Right renal pelvis (tissue), 4 donors: ENCODE results near the gene PRTG. TPM values are rescaled to one million over a fixed set of nuclear protein-coding genes. Genes with fewer than 3 reads are reported as not detected.
"Not testable (repeated sequence)": the region's sequence is repeated elsewhere in the genome, so short reads cannot be mapped to it uniquely, and the experiment has no call there.

ENCODE experiments used
- DNase-seq, 4 donors: peaks; one replicate each; pipeline ENCODE4 v3.0.0-alpha.2; 2013; ENCODE audit warnings: low read depth in 4 of 4, low spot score in 3 of 4, missing footprints in 1 of 4
- polyA plus RNA-seq, 4 donors: library from polyadenylated mRNA; unstranded; fragments of 120-200 nt; gene quantifications; one replicate each; pipeline ENCODE4 v1.2.1, GENCODE V29; 2013; ENCODE audit not compliant: insufficient read length in 4 of 4

The PRTG gene
- polyA plus RNA-seq, 4 donors = 11.0 to 14.2 (median 13.6) TPM

DNA sequence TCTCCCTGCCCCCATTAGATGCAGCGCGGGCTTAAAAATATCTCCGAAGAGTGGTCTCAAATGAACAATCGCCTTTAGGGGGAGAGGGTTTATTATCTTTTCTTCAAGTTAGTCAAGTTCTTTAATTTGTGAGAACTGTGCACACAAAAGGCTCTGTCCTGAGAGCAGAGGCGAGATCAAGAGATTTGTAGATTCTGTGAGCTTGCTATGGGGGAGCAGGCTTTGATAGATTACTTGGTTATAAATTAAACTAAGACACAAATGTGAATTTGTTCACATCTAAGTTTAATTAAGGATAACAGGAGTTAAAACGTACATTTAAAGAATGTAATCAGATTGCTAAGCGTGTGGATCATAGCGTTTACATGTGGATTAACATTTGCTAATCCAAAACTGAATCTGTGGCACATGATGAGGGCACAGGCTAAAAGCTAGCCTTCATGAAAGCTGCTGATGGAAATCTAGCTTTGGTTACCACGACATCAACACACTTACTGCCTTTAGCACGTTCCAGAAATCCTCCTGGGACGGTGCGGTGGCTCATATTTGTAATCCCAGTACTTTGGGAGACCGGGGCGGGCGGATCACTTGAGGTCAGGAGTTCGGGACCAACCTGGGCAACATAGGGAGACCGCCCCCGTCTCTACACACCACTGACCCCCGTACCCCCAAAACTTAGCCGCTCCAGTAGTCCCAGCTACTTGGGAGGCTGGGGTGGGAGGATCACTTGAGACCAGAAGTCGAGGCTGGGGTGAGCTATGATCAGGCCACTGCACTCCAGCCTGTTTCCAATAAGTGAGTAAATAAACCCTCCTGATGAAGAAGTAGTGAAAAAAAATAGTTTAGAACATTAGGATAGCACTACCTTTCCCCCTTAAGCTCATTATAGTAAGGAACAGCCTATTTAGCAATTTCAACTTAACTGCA is 1.0 kb upstream of the PRTG start:
- DNase-seq = peak in 1 of 4 donors; percentile 27

DNA sequence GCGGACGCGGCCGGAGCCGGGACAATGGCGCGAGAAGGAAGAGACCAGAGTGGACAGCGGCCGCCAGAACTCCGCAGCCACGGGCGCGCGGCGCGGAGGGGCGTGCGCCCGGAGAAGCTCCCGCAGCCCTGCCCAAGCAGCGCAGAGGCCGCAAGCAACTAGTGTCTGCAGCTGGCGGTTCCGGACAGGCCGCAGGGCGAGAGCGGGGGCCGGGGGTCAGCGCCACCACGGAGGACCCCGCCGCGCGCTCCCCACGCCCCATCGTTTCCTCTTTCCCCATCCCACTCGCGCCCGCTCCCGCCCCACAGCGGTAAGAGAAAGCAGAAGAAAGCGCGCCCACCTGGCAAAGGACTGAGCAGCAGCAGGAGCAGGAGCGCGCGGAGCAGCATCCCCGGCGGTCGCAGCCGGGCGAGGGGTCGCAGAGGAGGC is 440 bp downstream of the PRTG start:
- peak in 1 of 4 donors; percentile 54 for DNase-seq

DNA sequence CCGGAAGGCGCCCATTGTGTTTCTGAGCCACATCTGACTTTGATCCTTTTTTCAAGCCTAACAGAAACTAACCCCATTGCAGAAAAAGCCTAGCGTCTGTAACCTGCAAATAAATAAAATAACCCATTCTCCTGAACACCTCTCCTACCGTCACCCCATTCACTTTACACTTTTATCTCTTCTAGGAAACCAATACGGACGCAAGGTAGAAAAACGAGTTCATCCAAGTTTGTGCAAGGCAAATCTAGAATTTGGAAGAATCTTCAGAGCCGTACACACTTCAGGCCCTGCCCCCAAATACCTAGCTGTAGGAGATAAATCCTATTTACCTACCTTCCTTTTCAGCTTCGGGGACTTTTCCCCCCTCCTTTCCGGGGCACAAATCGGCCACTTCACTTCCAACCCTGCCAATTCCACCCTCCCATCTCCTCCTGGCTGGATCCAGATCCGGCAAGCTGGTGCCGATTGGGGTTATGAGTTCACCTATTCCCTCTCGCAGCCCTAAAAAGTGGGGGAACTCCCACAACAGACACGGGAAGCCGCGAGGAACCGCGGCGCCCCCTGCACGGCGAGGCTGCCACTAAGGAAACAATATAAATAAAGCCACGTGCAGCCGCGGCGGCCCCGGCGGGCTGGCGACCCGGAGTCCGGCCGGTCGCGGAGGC is 987 bp downstream of the PRTG start:
- peak in 1 of 4 donors; percentile 44 for DNase-seq

DNA sequence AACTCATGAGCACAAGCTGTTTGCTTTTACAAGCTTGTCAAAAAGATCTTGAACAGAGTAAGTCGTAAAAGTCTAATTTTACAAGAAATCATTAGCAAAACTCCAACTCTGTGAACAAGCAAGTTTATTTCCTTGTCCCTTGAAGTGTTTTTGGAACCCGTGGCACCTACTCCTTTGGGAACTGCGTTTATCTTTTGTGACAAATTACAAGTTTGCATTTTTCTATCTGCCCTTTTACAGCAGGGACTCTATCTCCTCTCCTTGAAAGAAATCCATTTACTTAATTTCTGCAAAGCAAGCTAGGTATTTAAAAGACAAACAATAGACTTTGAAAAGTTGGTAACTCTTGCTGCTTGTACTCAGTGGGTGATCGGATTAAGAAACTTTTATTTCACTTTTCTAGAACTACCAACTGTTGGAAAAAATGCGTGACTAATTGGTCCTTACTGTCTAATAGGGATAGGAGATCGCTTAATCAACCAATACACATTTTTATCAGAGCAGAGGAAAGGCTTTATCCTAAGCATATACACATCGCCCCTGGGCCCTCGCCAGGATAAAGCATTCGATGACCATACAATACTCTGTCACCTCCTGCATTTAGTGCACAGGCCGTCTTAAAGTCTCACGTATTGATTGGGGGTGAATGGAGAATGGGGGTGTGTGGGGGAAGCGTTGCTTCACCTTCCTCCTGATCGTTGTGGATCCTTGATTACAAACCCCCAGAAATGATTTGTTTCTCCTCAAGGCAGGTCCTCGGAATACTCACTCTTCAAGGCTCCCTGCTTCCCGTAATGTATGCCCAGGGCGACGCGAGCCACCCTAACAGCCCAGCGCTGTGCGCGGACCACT is 1.7 kb downstream of the PRTG start:
- peak in 1 of 4 donors; percentile 31 for DNase-seq

DNA sequence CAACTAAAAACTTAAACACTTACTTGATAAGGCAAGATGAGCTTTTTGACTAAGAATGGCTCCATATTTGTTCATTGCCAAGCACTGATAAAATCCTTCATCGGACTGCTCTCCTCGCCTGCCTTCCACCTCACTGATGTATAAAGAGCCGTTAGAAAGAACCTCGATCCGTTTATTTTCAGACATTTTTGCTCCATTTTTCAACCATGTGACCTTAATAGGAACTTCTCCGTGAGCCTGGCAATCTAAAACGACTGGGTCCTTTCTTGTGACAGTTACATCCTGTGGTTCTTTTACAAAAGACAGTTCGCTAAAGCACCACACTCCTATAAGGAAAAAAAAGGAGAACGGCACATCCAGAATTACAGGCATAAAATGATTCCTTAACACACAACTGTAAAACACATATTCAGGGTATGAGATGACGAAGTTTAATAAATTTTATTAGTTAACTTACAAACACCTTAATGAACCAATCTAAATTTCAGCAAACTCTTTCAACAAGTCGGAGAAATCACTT is 2.5 kb downstream of the PRTG start:
- no peak for DNase-seq

DNA sequence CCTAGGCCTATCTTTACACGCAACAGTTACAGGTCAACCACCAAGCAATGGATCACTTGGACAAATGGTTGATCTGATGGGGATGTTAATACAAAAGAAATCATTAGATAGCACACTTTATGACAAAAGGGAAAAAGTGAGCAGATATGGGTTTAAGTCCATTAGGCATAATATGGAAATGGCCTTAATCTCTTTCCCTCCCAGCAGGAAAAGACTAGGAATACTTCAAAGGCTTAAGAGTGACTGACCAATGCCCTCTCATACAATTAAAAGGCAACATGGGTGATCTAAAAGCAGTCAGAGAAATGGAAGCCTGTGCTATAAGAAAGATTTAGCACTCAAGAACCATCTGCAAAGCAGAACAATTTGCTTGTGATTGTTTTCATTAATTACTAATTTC is 3.3 kb downstream of the PRTG start:
- no peak for DNase-seq

DNA sequence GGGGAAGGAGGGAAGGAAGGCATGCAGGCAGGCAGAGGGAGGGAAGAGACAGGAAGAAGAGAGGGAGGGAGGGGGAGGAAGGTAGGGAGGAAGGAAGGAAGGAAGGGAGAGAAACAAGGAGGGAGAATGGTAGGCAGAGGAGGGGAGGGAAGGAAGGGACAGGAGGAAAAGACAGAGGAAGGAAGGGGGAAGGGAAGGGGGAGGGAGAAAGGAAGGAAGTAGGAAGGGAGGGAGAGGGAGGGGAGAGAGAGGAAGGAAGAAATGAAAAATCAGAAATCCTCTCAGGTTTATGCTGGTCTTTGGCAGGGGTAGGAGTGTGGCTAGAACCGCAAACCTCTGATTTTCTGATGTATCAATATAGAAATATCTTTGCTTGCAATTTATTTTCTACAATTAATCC is 4.2 kb downstream of the PRTG start:
- DNase-seq = no peak

DNA sequence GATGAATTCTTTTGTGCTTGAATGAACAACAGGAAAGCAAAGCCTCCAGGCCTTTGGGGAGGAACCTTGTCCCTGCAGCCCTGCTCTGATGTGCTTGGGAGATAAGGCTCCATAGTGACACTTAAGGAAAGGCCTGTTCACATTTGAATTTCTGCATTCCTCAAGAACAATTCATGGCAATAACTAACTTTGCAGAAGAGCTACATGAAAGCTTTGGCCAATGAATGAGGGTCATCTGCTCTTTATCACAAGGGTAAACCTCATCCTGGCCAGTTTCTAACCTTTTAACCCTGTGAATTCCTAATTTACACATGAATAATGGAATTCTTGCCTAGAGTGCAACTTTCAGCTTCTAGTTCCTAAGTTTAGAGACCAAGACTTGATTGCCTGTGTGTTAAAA is 5.6 kb downstream of the PRTG start:
- peak in 1 of 4 donors; percentile 28 for DNase-seq

DNA sequence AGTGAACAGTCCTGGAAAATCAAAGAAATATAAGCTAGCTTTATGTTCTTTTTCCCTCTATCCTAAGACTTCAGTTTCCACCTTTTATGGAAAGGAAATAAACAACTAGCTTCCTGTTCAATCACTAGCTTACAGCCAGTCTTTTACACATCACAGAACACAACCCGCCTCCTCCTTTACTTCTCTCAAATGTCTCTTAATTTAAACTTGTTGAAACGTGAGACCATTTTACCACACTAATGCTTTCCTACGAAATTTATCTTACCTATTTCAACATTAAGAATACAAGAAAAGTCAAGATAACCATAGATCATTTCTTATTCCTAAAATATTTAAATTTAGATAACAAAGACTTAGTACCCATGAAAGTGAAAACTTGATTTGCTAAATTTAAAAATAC is 6.2 kb downstream of the PRTG start:
- no peak for DNase-seq

DNA sequence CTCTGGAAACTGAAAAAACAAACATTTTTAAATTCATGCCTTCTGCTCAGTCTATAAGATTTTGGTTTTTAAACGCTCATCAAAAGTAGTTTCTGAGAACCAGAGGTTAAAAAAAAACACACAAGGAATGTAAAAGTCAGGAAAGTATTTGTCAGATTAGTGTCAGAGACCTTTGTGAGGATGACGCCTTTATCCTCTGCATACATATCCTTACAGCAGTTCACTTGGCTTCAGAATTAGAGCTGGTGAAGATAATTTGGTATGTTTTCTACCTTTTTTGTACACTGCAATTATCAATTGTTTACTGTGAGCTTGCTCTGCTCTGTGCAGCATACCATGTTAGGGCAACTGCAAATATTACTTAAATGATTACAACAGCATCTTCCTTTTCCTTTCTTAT is 8.3 kb downstream of the PRTG start:
- DNase-seq = no peak

DNA sequence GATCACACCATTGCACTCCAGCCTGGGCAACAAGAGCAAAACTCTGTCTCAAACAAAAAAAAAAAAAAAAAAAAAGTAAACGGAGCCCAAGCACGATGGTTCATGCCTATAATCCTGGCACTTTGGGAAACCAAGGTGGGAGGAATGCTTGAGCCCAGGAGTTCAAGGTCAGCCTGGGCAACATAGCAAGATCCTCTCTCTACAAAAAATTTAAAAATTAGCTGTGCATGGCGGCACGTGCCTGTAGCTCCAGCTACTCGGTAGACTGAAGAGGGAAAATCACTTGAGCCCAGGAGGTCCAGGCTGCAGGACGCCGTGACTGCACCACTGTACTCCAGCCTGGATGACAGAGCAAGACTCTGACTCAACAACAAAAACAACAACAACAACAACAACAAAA is 9.5 kb downstream of the PRTG start:
- not testable (repeated sequence) for DNase-seq

DNA sequence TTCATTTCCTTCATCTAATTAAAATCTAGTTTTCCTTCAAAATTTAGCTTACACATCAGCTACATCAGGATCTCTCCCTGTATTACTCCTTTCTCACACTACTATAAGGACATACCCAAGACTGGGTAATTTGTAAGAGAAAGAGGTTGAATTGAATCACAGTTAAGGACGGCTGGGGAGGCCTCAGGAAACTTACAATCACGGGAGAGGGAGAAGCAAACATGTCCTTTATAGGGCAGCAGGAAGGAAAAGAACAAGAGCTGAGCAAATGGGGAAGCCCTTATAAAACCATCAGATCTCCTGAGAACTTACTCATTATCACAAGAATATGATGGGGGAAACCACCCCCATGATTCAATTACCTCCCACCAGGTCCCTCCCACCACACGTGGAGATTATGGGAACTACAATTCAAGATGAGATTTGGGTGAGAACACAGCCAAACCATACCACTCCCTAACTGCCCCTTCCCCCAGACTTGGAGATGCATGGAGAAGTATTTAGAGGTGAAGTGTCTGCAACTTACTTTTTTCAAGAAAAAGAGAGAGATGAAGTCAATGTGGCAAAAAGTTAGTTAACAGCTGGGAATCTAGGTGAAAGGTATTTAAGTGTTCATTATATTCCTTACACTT is 21.3 kb downstream of the PRTG start:
- DNase-seq = no peak

DNA sequence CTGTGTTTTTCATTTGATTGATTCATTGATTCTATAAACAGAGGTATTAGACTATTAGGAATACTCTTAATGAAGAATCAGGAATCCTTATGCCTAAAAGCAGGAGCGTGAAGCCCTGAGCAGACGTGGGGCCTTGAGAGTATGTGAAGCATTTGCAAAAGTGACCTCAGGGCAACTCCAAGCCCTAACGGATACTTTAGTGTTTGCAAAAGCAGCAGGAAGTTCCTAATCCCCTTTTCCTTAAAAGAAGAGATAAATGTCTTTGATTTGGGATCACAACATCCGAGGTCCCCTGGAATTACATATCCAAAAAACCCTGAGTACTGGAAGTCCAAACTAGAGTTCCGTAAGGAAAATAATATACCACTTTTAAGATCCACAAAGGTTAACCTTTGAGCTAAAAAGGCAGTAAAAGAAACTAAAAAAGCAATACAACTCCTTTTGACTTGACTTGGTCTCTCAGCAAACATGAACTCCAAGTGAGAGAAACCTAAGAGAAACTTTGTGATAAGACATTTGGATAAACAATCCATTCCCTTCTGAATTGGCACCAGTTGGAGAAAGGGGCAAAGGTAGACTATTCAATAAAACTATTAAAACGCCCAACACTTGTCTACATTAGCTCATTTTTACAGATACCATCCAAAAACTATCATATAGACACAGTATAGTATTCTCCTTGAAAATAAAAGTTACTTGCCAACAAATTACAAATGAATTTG is 27.4 kb downstream of the PRTG start:
- DNase-seq = no peak

DNA sequence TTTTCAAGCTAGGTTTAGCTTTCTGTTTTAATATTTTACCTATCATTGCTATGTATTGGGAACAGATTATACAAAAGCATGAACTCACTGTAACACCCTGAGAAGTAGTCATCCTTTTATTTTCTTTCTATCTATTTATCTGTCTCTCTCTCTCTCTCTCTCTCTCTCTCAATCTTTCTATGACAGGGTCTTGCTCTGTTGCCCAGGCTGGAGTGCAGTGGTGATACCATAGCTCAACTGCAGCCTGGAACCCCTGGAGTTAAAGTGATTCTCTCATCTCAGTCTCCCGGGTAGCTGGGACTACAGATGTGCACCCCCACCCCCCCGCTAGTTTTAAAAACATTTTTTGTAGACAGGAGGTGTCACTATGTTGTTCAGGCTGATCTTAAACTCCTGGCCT is 28.9 kb downstream of the PRTG start:
- DNase-seq = no peak

DNA sequence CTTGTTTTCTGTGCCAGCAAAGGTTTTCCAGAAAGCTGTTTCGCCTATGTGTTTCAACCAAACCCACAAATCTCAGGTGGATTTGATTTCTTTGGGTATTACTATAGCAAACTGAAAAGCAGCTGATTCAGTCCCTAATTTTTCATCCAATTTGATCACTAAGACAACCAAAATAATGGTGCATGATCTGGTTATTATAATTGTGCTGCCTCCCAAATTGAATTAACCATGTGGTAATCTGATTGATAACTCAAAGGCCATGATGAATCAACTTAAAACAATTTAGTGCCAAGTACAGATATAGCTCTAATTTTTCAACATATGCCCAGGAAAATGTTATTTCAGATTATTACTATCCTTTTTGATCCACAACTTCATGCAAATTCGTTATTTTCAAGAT is 30.6 kb downstream of the PRTG start:
- no peak for DNase-seq

DNA sequence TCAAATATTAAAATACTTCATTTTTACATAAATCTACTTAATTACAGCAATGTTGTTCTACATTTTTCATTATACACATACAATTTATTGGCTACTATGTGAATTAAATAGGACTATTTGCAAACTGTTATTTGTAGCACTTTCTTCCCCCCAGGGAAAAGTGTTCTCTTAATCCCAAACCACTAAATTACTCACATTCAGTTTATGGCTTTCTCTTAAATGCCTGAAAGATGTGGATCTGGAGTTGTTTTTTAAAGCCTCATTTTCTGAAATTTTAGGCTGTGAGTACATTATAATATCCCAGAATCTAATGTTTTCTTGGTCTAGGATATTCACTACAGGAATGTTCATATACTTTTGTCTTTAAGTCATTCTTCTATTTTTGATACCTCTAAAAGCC is 32.7 kb downstream of the PRTG start:
- DNase-seq = no peak

DNA sequence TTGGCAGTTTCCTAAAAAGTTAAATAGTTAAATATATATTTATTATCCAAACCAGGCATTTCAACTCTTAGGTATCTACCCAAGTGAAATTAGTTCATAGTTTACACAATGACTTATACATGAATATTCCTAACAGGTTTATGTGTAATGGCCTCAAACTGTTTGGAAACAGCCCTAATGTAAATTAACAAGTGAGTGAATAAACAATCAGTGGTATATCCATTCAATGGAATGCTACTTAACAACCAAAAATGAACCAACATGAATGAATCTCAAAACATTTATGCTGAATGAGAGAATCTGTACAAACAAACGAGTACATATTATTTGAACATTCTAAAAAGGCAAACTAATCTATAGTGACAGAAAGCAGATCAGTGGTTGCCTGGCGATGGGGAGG is 33.5 kb downstream of the PRTG start:
- DNase-seq = no peak

DNA sequence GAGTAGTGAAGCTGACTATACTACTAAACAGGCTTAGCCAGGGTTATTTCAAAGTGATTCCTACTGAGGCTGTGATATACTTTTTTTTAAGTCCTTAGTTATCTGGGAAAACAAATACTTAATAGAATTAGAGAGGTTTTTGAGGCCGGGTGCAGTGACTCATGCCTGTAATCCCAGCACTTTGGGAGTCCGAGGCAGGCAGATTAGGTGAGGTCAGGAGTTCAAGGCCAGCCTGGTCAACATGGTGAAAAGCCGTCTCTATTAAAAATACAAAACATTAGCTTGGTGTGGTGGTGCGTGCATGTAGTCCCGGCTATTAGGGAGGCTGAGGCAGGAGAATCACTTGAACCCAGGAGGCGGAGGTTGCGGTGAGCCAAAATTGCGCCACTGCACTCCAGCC is 34.2 kb downstream of the PRTG start:
- no peak for DNase-seq

DNA sequence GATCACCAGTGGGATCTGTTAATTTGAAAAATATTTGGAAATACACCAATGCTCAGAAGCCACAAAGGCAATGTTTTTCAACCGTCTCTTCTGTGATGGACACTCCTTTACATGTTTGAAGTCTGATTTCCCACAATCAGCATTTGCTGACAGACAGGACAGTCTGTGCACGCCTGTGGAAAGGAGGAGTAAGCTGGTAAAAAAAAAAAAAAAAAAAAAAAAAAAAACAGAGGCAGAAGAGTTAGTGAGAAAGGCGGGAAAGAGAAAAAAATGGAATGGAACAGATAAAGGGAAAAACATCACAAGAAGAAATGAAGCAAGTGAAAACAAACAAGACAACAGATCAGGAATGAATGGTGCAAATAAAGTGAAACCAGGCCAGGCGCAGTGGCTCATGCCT is 35.0 kb downstream of the PRTG start:
- no peak for DNase-seq

DNA sequence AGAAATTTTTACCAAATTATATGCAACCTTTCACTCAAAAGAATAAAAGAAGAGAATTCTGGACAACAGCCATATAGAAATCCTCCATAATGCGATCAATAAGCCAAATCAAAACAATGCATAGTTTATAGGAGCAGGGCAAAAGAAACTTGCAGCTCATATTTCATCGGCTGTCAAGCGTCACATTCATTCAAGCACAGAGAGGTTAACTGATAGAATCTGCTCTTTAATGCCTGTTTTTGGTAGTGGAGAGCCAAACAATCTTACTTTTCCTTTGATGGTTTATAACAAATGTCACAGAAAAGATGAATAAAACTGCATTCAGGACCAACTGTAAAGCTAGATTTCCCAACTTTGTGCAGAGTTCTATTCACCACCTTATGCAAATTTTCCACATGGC is 35.4 kb downstream of the PRTG start:
- no peak for DNase-seq
